ENCODE data around the gene LEP. TPM values are rescaled to one million over a fixed set of nuclear protein-coding genes. Genes with fewer than 3 reads are reported as not detected.

Gene LEP
- total RNA-seq, 4 donors from 2014 or later = not detected

DNA sequence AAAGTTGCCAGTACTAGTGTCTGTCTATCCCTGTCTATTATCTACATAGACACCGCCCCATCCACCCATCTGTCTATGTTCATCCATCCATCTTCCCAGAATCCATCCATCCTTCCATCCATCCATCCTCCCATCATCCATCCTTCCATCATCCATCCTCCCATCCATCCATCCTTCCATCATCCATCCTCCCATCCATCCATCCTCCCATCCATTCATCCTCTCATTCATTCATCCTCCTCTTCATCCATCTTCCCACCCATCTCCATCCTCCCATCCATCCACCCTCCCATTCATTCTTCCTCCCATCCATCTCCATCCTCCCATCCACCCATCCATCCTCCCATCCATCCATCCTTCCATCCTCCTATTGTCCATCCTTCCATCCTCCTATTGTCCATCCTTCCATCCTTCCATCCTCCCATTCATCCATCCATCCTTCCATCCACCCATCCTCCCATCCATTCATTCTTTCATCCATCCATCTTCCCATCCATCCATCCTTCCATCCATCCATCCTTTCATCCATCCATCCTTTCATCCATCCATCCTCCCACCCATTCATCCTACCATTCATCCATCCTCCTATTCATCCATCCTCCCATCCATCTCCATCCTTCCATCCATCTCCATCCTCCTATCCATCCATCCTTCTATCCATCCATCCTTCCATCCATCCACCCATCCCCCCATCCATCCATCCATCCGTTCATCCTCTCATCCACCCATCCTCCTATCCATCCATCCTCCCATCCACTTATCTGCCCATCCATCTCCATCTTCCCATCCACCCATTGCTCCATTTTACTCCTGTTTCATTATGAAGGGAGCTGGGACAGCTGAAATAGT, 14.7 kb upstream of the LEP start:
- intact Hi-C loops (cut with DNase I; ENCODE audit: low total_unique reads) = no loop called here

DNA sequence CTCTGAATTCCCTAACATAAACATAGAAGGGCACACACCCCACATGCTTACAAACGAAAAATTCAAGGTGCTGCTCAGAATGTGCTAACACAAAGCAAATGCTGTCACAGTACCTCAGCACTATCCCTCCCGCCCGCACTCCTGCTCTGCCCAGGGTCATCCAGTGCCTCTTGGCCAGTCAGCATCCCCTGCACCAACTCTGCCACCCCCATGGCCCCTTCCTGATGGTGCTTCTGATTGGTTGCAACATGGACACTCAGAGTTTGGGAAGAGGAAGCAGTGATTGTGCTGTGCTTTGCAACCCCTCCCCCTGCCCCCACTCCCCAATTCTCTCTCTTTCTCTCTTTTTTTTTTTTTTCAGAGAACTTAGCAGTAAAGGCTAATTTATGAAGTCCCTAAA, 13.8 kb upstream of the LEP start:
- no peaks in the 10 kb centered on the region for H3K9me3 ChIP-seq
- no peak for TF ChIP-seq POLR2A (IDR thresholded peaks at IDR 0.05)
- TF ChIP-seq, protein P1, sequence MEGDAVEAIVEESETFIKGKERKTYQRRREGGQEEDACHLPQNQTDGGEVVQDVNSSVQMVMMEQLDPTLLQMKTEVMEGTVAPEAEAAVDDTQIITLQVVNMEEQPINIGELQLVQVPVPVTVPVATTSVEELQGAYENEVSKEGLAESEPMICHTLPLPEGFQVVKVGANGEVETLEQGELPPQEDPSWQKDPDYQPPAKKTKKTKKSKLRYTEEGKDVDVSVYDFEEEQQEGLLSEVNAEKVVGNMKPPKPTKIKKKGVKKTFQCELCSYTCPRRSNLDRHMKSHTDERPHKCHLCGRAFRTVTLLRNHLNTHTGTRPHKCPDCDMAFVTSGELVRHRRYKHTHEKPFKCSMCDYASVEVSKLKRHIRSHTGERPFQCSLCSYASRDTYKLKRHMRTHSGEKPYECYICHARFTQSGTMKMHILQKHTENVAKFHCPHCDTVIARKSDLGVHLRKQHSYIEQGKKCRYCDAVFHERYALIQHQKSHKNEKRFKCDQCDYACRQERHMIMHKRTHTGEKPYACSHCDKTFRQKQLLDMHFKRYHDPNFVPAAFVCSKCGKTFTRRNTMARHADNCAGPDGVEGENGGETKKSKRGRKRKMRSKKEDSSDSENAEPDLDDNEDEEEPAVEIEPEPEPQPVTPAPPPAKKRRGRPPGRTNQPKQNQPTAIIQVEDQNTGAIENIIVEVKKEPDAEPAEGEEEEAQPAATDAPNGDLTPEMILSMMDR (IDR thresholded peaks at IDR 0.05) = no peak
- no peaks in the 10 kb centered on the region for H3K36me3 ChIP-seq
- intact Hi-C loops (cut with DNase I; ENCODE audit: low total_unique reads) = no loop called here
- H3K4me1 ChIP-seq = no peaks in the 10 kb centered on the region
- H3K4me3 ChIP-seq = no peak overlapping the region
- H3K27ac ChIP-seq = no peak overlapping the region
- H3K27me3 ChIP-seq = no peaks in the 10 kb centered on the region
- DNase-seq = no peak

More for the DNA sequence above, 14.7 kb upstream of the LEP start:
- H3K9me3 ChIP-seq = no peaks in the 10 kb centered on the region
- no peak for TF ChIP-seq POLR2A (IDR thresholded peaks at IDR 0.05)
- TF ChIP-seq, protein P1 (IDR thresholded peaks at IDR 0.05) = no peak
- H3K27ac ChIP-seq = no peak overlapping the region
- H3K4me1 ChIP-seq = no peaks in the 10 kb centered on the region
- no peaks in the 10 kb centered on the region for H3K27me3 ChIP-seq
- H3K4me3 ChIP-seq = no peak overlapping the region
- no peak for DNase-seq
- H3K36me3 ChIP-seq = no peaks in the 10 kb centered on the region

DNA sequence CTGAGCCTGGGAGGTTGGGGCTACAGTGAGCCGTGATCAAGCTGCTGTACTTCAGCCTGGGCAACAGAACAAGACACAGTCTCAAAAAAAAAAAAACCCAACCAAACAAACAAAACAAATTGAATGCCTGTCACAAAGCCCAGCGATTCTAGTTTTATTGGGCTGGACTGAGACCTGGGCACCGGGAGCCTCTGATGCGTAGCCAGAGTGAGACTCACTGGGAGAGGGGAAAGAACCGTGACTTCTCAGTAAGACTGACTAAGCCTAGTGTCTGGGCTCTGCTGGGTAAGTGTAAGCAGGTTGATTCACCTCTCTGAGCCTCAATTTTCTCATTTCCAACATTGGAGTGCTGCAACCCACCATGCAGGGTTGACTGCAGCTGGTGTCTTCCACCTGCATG, 10.1 kb upstream of the LEP start:
- no peaks in the 10 kb centered on the region for H3K36me3 ChIP-seq
- TF ChIP-seq, protein P1 (IDR thresholded peaks at IDR 0.05) = no peak
- no peak for TF ChIP-seq POLR2A (IDR thresholded peaks at IDR 0.05)

DNA sequence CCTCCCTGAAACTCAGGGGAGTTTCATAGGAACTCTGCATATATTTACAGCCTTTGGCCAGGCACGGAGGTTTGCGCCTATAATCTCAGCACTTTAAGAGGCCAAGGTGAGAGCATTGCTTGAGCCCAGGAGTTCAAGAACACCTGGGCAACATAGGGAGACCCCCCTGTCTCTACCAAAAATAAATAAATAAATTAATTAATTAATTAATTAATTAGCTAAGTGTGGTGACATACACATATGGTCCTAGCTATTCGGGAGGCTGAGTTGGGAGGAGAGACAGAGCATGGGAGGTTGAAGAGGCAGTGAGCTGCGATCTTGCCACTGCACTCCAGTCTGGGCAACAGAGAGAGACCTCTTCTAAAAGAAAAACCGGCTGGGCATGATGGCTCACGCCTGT, 9.4 kb upstream of the LEP start:
- Histone ChIP-seq H3K4me3 (no peak overlapping the region), H3K27me3 (no peaks in the 10 kb centered on the region), H3K4me1 (no peaks in the 10 kb centered on the region), H3K27ac (no peak overlapping the region), H3K9me3 (no peaks in the 10 kb centered on the region), H3K36me3 (no peaks in the 10 kb centered on the region)
- no peak for TF ChIP-seq POLR2A (IDR thresholded peaks at IDR 0.05)
- TF ChIP-seq, protein P1 (IDR thresholded peaks at IDR 0.05) = no peak
- DNase-seq = no peak
- intact Hi-C loops (cut with DNase I; ENCODE audit: low total_unique reads) = no loop called here

More for the DNA sequence above, 10.1 kb upstream of the LEP start:
- H3K9me3 ChIP-seq = no peaks in the 10 kb centered on the region
- no peak for DNase-seq
- no peaks in the 10 kb centered on the region for H3K4me1 ChIP-seq
- no peak overlapping the region for H3K4me3 ChIP-seq
- H3K27ac ChIP-seq = no peak overlapping the region
- H3K27me3 ChIP-seq = no peaks in the 10 kb centered on the region
- intact Hi-C loops (cut with DNase I; ENCODE audit: low total_unique reads) = no loop called here

DNA sequence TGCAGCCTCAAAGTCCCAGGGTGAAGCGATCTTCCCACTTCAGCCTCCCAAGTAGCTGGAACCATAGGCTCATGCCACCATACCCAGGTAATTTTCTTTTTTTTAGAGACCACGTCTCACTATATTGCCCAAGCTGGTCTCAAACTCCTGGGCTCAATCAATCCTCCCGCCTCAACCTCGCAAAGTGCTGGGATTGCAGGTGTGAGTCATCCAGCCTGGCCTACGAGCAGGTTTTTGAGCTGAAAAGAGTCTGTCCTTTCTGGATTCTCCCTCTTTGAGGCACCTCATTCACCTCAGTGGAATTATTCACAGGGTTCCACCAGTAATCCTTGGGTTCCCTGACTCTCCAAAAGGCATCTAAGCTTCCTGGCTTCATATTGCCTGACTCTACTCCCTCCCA, 7.6 kb upstream of the LEP start:
- no peak overlapping the region for H3K27ac ChIP-seq
- no peaks in the 10 kb centered on the region for H3K27me3 ChIP-seq
- intact Hi-C loops (cut with DNase I; ENCODE audit: low total_unique reads) = no loop called here
- H3K36me3 ChIP-seq = no peaks in the 10 kb centered on the region
- TF ChIP-seq, protein P1 (IDR thresholded peaks at IDR 0.05) = no peak
- TF ChIP-seq POLR2A (IDR thresholded peaks at IDR 0.05) = no peak
- no peak overlapping the region for H3K4me3 ChIP-seq
- no peaks in the 10 kb centered on the region for H3K9me3 ChIP-seq
- no peaks in the 10 kb centered on the region for H3K4me1 ChIP-seq
- DNase-seq = no peak

All from uterus (tissue), 4 donors.